NCI-H2171 (cell line): Measurements from ENCODE around the gene PPP1R1C.

Experiments used
- DNase-seq: peaks from one replicate; lab custom pipeline; 2025; lab: John Stamatoyannopoulos, UW

Gene PPP1R1C

GRCh38 chr2:181972431-181973170, 13.1 kb upstream of the PPP1R1C start:
- DNase-seq, result no peak

- DNase-seq, result no peak
Measured at GRCh38 chr2:181973171-181973783, 12.4 kb upstream of the PPP1R1C start.

- DNase-seq, result no peak
Measured at GRCh38 chr2:181977661-181978350, 7.8 kb upstream of the PPP1R1C start.

GRCh38 chr2:181978351-181979150, 7.1 kb upstream of the PPP1R1C start:
- DNase-seq, result no peak

GRCh38 chr2:181984060-181984459, 1.6 kb upstream of the PPP1R1C start:
- DNase-seq, result no peak

- no peak for DNase-seq
Measured at GRCh38 chr2:181984814-181985631, 630 bp upstream of the PPP1R1C start.

DNA sequence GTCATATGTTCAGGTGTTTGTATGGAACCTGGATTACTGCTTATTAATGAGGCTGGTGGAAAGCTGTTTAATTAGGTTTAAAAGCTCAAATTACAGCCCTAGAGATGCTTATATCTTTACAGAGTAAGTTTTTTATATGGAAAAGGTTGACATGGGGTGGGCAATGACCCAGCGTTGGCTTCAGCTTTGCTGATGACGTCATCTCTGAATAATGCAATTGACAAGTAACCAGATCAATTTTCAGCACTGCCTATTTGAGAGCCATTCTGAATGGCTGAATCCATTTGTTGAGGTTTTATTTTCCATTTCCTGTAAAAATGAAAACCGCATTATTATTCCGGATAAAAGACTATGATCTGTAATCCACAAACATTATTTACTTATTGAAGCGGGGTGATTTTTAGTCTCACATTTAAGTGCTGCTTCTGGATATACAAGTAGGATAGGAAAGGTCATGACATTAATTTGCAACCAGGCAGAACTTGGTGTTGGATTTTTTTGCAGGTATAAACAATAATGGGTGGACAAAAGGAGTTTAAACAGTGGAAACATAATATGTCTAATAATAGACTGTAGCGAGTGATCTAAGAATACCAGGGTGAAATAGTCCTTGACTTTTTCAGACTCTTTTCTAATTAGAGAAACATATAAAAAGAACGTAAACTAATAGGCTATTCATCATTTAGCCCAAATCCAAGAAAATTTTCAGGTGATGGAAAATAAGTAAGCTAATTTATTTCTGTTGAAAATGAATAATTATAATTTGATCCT, 2.7 kb downstream of the PPP1R1C start:
- DNase-seq, result no peak

DNA sequence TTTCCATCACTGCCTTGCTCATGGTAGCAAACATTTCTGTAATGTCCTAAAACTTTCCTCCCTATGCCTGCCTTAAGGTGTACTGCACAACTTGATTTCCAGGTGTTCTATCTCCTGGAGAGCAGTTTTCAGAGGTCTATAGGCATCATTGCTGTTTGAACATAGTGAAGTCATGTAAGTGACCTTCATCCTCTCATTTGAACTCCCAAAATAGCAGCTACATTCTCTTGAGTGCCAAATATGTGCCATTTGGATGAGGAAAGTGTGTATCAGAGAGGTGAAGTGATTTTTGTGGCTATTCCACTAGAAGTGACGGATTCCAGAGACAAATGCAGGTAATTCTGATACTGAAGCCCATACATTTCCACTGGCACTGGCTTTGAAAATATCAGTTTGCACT, 3.4 kb downstream of the PPP1R1C start:
- no peak for DNase-seq

DNA sequence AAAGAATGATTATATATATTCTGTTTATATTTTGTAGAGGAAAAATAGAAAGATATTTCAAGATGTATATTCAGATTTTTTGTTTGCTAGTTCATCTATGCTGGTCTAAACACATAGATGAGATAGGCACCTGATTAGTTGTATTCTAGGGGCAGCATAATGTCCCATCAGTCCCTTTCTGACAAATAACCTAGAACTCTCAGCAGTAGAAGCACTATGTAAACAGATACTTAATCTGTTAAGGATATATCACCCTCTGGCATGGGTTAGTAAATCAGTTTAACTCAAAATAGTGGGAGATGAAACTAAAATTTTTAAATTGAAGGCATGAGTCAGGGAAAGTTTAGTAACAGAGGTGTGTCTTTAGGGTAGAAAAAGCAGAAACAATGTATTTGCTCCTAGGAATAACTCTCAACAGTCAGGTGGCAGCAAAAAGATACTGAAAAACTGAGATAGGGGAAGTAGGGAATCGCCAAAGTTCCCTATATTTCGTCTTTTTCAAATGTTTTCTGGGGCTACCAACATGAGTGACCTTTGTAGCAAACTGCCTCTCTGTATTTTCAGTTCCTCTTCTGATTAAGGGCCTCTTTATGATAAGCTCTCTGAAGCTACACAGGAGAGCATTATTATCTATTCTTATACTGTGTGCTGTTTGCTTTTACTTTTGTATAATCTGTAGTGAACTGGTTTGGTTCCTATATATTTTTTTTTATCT, 5.7 kb downstream of the PPP1R1C start:
- no peak for DNase-seq

- no peak for DNase-seq
Measured at GRCh38 chr2:181992776-181993175, 7.1 kb downstream of the PPP1R1C start.

DNA sequence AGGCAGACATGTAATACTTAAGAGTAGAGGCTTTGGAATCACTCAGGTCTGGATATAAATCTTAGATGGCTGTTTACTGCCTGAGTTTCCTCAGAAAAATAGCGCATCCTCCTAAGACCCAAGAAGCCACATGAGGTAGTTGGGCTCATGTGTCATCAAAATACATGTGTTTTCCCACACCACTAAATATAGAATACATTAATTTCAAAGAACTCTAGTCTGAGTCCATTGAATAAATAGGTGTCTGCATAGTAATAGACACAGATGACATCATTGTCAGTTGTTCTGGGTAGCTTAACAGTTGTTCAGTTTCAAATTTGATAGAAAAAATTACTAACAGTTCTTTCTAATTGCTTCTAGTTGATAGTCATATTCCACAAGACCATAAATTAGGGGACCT, 9.6 kb downstream of the PPP1R1C start:
- DNase-seq, result no peak

- no peak for DNase-seq
Measured at GRCh38 chr2:181998041-181998835, 12.6 kb downstream of the PPP1R1C start.

DNA sequence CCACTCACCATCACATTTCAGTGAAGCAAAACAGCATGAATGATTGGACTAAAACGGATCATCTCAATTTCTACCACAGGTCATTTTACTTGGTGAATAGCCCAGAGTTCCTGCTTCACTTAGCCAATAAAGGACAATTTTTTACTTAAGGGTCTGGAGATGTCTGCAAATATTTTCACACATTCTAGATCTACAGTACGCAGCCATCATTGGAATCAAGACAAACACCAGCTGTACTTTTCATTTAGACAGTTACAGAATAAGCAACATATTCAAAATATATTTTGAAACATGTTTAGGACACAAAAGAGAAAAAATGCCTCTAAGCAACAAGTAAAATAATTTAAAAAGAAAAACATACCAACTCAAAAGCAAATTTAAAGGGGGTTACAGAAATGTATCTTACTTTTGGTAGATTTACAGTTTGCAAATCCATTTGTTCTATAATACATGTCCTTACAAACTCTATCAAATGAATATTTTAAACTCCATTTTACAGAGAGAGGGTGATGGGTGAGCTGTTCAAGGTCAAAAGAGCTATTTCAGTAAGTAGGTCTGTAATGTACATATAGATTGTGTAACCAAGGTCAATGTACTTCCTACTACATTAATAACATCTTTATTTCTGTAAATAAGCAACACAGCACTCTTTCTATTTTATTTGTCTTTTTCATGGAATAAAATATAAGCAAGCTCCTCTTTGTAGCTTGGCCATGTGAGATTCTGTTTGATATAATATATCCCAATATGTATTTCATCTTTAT, 13.4 kb downstream of the PPP1R1C start:
- DNase-seq, result no peak

GRCh38 chr2:181999911-182000310, 14.3 kb downstream of the PPP1R1C start:
- DNase-seq, result no peak

GRCh38 chr2:182004945-182005520, 19.4 kb downstream of the PPP1R1C start:
- DNase-seq, result no peak

DNA sequence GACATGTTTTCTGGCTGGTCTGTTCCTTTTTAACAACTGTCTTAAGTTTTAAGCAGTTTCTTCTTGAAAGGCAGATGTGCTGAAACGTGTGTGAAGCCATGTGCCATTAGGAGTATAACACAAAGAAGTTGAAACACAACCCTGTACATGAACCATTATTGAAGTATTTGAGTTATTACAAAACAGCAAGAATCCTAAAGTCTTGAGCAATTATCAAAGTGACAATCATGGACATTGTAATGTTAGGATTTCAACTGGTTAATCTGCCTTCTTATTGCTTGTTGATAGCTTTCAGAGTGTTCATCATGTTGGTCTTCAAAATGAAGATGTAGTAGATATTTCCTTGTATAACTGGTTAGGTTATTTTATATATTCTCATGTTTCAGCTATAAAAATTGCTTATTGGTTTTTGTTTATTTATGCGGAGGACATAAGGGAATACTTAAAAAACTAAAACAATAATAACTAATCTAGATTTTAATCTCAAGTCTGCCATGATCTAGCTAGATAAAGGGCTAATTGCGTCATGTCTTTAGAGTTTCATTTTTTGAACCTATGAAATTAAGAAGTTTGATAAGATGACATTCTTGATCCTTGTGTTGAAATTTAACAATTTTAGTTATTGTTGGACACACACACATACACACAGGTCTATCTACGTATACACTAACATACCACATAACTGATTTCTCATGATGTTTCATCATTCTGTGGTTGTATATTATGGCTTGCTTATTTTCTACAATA, 21.1 kb downstream of the PPP1R1C start:
- no peak for DNase-seq

DNA sequence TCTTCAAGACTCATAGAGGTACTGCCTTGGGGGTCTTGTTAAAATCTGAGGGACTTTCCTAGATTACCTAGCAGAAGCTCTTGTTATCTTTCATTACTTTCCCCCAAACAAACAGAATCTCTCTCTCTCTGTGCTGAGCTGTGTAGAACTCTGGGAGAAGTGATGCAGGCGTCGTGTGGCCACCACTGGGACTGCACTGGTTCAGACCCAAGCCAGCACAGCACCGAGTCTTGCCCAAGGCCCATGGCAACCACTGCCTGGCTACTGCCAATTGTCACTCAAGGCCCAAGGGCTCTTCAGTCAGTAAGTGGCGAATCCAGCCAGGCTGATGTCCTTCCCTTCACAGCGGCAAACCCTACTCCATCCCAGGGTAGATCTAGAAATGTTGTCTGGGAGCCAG, 28.6 kb downstream of the PPP1R1C start:
- DNase-seq, result no peak
